GM18508 (cell line): ENCODE data around the gene MTHFD1L.

Experiments
- ATAC-seq: cut with Tn5 transposase; IDR thresholded peaks from one replicate; pipeline ENCODE4 v1.9.1; 2021; ENCODE audit warnings: moderate number of reproducible peaks; ENCODE audit not compliant: insufficient read depth, unreplicated experiment

The MTHFD1L gene

GRCh38 chr6:150897400-150897943 is 32.0 kb downstream of the MTHFD1L start:
- no peak for ATAC-seq

- no peak for ATAC-seq
Measured at GRCh38 chr6:150898399-150899170, 33.1 kb downstream of the MTHFD1L start.

DNA sequence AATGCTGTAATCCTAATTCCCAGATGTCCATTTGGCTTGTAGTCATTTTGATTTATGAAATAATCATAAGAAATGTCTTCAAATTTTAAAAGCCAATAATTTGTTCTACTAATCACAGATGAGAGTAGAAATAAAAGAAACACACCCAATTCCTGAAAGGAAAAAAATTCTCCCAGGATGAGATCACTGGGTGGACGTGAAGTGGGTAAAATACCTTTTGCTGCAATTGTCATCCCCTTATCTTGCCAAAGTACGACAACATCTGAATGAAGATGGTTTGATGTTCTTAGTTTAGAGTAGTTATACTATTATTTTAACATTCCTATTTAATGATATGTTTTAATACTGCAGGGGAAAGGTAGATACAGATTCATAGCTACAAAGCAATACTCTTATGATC is 33.7 kb downstream of the MTHFD1L start:
- no peak for ATAC-seq

DNA sequence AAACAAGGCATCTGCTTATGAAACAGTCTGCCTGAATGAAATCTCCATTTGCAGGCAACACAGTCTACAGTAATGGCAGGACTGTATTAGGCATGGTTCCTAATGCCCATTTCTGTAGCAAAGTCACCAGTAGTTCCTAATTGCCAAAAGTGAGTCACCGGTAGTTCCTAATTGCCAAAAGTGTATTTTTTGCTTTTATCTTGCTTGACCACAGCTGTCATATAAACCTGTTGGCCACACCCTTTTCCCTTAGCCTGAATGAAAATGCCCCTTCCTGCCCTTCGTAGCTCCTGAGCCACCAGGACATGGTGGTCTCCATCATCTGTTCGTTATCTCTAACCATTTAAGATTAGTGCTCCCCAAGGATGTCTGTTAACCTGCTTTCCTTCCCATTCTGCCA is 34.5 kb downstream of the MTHFD1L start:
- ATAC-seq: no peak

DNA sequence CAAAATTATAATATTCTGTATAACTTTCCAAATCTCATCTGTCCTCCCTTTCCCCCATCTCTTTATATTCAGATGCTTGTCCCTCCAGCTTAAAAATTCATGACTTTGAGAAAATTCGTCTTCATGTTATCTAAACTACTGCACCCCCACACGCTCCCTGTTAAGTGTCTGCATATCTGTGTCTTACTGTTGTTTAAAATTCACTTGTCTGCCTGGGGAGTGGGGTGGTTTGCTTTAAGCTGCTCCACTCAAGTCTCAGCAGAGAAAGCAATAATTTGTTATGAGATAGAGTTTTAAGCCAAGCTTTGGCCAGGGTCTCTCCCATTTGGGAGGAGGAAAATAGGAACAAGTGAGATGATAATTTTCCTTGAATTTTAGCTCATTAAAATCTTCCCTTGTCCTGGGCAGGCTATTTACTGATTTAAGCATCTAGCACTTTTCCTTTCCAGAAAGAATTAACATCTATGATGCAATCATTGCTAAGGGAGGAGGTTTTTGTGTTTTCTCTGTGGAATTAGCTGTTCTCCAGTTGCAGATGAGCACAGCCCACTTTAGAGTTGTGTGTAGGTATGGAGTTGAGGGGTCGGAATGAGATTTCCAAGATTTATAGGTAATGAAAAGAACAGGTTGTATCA is 36.8 kb downstream of the MTHFD1L start:
- ATAC-seq: no peak

DNA sequence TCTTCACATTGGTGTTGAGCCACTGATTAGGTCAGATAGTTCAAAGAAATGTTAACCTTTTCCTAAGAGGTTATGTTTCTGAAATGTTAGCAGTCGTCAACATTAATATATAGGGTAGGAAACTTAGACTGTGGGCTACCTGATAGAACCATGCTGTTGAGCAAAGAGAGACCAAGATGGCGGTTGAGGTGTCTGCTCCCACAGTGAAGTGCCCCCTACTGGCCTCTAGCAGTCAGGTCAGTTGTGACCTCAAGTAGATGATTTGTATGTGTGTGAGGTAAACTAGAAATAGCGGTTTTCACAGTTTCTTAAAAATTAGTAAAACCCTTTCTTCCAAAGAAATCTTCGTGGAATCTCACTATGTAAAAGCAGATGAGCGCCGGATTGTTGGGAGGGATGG is 40.3 kb downstream of the MTHFD1L start:
- no peak for ATAC-seq

DNA sequence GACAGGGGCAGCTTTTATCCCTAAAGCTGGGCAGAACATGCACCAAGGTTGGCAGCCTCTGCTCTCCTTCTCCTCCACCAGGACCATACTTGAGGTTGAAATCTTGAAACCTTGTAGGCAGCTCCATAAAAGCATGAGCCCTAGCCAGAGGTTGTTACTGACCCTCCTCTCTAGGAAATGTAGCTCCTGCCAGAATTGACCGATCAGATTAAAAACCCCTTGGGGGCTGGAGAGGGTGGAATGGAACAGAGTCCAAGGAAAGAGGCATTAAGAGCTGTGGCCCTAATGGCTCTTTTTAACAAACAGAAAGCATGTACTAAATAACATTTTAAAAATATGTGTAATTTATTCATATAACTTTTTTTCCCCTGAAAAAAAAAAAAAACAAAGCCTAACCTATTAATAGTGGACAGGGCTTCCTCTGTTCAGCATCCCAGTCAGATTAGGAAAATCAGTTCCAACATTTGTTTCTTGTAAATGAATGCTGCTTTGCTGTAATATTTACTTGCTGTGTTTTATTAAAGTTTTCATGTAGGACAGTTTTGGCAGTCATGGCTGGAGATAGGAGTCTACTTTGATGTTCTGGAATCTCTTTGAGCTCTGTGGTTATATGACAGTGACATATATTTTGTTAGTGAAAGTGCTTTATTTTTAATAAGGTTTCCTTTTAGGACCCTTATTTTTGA is 41.3 kb downstream of the MTHFD1L start:
- no peak for ATAC-seq

DNA sequence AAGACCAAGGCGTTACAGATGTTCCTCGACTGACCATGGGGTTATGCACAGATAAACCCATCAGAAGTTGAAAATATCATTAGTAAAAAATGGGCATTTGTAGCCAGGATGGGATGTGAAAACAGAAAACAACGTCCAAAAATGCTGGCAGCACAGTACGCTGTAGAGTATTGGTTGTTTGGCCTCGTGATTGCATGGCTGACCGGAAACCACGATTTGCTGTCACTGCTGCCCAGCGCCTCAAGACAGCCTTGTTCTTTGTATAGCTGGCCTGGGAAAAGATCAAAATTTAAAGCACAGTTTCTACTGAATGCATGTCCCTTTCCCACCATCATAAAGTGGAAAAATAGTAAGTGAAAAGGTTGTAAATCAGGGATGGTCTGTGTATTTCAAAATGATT is 41.9 kb downstream of the MTHFD1L start:
- ATAC-seq: no peak

DNA sequence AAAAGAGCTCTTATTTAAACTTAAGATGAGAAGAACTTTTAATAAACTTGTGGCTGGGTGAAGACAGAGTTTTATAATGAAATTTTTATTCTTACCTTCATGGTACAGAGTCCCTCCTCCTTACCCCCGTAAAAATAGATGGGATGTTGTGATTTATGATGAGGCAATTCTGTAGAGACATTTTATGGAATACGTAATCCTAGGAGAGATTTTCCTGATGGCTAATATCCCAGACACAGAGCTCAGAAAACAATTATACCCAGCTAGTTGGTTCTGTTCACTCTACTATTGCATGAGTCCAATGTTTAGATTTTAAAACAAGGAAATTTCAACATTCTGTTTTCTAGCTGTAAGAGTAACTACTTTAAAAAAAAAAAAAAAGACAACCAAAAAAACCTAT is 43.4 kb downstream of the MTHFD1L start:
- no peak for ATAC-seq

GRCh38 chr6:150910561-150910960 is 45.1 kb downstream of the MTHFD1L start:
- ATAC-seq: no peak

GRCh38 chr6:150914372-150914771 is 48.9 kb downstream of the MTHFD1L start:
- ATAC-seq: no peak

- no peak for ATAC-seq
Measured at GRCh38 chr6:150915131-150915879, 49.8 kb downstream of the MTHFD1L start.

DNA sequence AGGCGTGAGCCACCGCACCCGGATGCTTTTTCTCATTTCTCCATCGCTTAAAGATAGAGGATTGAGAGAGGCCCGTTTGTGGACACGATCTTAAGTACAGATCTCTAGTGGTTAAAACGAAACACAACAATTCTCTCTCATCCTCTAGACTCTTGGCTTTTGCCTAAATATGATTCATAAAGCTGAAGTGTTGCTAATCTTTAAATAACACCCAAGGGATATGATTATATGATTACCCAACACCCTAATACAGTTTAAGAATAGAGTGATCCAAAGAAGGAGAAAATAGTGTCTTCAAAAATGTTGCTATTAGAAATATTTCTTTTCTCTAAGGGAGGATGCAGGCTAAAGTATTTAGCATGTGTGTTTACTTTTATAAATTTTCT is 50.4 kb downstream of the MTHFD1L start:
- no peak for ATAC-seq

DNA sequence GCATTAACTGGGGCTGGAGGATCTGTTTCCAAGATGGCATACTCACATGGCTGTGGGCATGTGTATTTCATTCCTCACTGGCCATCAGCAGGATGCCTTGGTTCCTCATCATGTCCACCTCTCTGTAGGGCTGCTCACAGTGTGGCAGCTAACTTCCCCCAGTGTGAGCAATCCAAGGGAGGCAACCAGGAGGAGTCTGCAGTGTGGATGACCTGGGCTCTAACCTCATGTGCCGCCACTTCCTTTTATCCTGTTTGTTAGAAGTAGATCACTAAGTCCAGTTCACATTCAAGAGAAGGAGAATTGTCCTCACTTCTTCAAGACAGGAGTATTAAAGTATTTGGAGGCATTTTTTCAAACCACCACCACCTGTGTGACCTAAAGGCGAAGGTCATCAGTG is 54.4 kb downstream of the MTHFD1L start:
- no peak for ATAC-seq

DNA sequence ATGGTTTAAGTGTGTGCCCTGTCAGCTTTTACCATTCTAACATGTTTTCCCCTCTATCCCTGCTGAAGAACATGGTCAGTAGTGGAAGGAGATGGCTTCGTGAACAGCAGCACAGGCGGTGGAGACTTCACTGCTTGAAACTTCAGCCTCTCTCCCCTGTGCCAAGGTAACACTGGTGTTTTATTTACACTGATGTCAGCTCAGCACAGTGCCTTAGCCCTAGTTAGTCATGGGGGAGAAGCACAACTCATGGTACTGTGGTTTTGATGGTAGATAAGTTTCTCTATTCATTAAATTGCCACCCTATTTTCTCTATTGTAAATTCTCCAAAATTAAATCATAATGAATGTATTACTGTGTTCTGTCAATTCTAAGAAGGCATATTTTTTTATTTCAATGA is 56.6 kb downstream of the MTHFD1L start:
- no peak for ATAC-seq

- no peak for ATAC-seq
Measured at GRCh38 chr6:150924808-150925589, 59.5 kb downstream of the MTHFD1L start.

DNA sequence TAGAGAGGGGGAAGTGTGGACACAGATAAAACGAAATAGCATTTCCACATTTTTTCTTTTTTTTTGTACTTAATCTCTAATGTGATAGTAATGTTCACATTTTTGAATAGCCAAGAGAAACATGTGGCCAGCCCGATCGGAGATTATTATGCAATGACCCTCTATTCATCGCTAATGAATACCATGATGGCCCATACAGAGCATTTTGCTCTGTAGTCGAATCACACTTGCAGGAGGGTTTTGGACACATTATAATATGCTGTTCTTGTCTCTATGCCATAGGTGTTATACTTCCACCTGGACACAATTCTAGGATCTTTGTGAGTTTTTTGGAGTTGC is 60.1 kb downstream of the MTHFD1L start:
- no peak for ATAC-seq

GRCh38 chr6:150925976-150926375 is 60.5 kb downstream of the MTHFD1L start:
- ATAC-seq: no peak

DNA sequence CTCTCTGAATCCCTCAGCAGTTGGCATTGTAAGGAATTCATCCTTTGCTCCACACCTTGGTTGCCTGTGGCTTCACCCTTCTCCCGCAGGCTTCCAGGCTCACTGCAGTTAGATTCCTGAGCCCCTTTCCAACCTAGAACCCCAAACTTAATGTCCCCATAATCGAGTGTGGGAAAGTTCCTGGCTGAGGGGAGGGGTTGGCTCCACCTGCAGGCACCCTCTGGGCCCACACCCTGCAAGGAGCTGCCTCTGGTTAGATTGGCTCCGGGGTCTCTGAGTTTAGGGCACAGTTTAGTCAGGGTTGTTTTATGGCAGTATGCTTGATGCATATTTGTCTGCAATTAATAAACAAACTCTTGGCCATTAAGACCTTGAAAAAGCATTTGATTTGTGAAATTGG is 63.4 kb downstream of the MTHFD1L start:
- no peak for ATAC-seq

DNA sequence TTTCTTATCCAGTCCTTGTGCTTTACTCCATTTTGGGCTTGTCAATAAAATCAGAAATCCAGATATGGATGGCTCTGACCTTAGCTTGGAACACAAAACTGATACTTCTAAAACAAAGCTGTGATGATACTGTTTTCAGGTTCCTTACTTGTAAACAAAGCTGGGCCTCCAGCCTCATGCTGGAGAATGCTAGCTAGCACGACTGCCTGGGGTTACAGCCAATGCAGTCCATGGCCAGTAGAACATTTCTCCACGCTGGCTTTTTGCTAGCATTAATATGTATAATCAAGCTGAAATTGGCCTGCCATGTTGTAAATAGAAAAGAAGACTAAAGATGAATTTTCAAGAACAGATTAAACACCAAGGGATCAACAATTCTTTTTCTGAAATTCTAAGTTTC is 63.9 kb downstream of the MTHFD1L start:
- ATAC-seq: no peak
